ENCODE measurements around the gene CEACAM19. TPM values are rescaled to one million over a fixed set of nuclear protein-coding genes. Genes with fewer than 3 reads are reported as not detected.

Gene CEACAM19
- total and polyA plus RNA-seq, 2 of the 13 experiments (the other 11 are each of a cell fraction or from before 2014, with no cell fraction given), result 1.3 to 4.0 TPM

DNA sequence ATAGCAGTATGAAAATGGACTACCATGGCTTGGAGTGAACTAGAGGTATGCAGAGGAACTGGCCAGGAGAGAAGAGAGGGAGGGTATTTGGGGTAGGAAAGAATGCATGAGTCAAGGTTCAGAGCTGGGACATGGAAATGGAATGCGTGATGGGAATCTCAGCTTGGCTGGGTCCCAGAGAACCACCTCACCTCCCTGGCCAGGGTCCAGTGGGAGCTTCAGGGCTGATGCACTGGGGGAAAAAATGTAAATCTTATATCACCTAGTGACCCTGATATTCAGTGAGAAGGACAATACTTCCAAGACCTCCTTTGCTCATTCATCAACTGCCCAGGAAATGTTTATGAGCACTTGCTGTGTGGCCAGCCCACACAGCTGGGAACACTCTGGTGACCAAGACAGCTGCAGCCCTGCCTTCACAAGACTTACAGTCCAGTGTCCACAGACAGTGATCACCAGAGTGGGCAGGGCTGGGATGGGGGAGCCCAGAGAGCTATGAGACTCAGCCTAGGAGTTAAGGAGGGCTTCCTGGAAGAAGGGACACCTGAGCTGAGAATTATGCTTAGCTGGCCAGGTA lies 45.1 kb upstream of the CEACAM19 start (continued):
- TF ChIP-seq ZNF292 (CRISPR knock-in tag; IDR thresholded peaks at IDR 0.05; ENCODE audit: borderline replicate concordance, low read depth) (no peak), ONECUT2 (CRISPR knock-in tag; IDR thresholded peaks at IDR 0.05) (no peak), MBD4 (IDR thresholded peaks at IDR 0.05; ENCODE audit: borderline replicate concordance, low read length) (no peak), TAF15 (IDR thresholded peaks at IDR 0.05; ENCODE audit: low read depth, low read length, poor library complexity, severe bottlenecking) (no peak), DPF2 (CRISPR knock-in tag; IDR thresholded peaks at IDR 0.05; ENCODE audit: borderline replicate concordance, low read depth) (no peak), HNF4G (IDR thresholded peaks at IDR 0.05; ENCODE audit: borderline replicate concordance, low read depth, low read length) (peak; percentile 24; the same call in 1 of the 2 replicates), HNF4G (CRISPR knock-in tag; IDR thresholded peaks at IDR 0.05; ENCODE audit: borderline replicate concordance, low read depth) (no peak), ZNF768 (CRISPR knock-in tag; IDR thresholded peaks at IDR 0.05) (peak; percentile 46; the same call in 1 of the 2 replicates), CEBPB (IDR thresholded peaks at IDR 0.05; ENCODE audit: borderline replicate concordance, low read depth, low read length) (no peak), ZBTB7B (CRISPR knock-in tag; IDR thresholded peaks at IDR 0.05) (0 out of 2 replicates have a peak, but pooled peaks have one; percentile 18), ATF3 (CRISPR knock-in tag; IDR thresholded peaks at IDR 0.05) (peak; percentile 66; the same call in 1 of the 2 replicates), NR1H2 (CRISPR knock-in tag; IDR thresholded peaks at IDR 0.05; ENCODE audit: borderline replicate concordance, low read depth) (no peak), PHF5A (CRISPR knock-in tag; IDR thresholded peaks at IDR 0.05; ENCODE audit: low read depth, unreplicated experiment) (no peak), ZNF674 (CRISPR knock-in tag; IDR thresholded peaks at IDR 0.05; ENCODE audit: low read depth) (no peak), FLYWCH1 (CRISPR knock-in tag; IDR thresholded peaks at IDR 0.05) (no peak), ZFP36L1 (CRISPR knock-in tag; IDR thresholded peaks at IDR 0.05) (no peak), MAF1 (CRISPR knock-in tag; IDR thresholded peaks at IDR 0.05; ENCODE audit: borderline replicate concordance) (no peak), KLF16 (CRISPR knock-in tag; IDR thresholded peaks at IDR 0.05) (no peak), ZNF101 (CRISPR knock-in tag; IDR thresholded peaks at IDR 0.05; ENCODE audit: borderline replicate concordance, low read depth) (no peak), ZNF432 (CRISPR knock-in tag; IDR thresholded peaks at IDR 0.05; ENCODE audit: borderline replicate concordance) (no peak)
- TF ChIP-seq, protein P1, sequence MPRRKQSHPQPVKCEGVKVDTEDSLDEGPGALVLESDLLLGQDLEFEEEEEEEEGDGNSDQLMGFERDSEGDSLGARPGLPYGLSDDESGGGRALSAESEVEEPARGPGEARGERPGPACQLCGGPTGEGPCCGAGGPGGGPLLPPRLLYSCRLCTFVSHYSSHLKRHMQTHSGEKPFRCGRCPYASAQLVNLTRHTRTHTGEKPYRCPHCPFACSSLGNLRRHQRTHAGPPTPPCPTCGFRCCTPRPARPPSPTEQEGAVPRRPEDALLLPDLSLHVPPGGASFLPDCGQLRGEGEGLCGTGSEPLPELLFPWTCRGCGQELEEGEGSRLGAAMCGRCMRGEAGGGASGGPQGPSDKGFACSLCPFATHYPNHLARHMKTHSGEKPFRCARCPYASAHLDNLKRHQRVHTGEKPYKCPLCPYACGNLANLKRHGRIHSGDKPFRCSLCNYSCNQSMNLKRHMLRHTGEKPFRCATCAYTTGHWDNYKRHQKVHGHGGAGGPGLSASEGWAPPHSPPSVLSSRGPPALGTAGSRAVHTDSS (CRISPR knock-in tag; conservative IDR thresholded peaks at IDR 0.05), result no peak
- TF ChIP-seq, protein P2, sequence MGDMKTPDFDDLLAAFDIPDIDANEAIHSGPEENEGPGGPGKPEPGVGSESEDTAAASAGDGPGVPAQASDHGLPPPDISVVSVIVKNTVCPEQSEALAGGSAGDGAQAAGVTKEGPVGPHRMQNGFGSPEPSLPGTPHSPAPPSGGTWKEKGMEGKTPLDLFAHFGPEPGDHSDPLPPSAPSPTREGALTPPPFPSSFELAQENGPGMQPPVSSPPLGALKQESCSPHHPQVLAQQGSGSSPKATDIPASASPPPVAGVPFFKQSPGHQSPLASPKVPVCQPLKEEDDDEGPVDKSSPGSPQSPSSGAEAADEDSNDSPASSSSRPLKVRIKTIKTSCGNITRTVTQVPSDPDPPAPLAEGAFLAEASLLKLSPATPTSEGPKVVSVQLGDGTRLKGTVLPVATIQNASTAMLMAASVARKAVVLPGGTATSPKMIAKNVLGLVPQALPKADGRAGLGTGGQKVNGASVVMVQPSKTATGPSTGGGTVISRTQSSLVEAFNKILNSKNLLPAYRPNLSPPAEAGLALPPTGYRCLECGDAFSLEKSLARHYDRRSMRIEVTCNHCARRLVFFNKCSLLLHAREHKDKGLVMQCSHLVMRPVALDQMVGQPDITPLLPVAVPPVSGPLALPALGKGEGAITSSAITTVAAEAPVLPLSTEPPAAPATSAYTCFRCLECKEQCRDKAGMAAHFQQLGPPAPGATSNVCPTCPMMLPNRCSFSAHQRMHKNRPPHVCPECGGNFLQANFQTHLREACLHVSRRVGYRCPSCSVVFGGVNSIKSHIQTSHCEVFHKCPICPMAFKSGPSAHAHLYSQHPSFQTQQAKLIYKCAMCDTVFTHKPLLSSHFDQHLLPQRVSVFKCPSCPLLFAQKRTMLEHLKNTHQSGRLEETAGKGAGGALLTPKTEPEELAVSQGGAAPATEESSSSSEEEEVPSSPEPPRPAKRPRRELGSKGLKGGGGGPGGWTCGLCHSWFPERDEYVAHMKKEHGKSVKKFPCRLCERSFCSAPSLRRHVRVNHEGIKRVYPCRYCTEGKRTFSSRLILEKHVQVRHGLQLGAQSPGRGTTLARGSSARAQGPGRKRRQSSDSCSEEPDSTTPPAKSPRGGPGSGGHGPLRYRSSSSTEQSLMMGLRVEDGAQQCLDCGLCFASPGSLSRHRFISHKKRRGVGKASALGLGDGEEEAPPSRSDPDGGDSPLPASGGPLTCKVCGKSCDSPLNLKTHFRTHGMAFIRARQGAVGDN (CRISPR knock-in tag; IDR thresholded peaks at IDR 0.05), result peak; percentile 18
- TF ChIP-seq, protein P3, sequence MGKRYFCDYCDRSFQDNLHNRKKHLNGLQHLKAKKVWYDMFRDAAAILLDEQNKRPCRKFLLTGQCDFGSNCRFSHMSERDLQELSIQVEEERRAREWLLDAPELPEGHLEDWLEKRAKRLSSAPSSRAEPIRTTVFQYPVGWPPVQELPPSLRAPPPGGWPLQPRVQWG (CRISPR knock-in tag; IDR thresholded peaks at IDR 0.05; ENCODE audit: borderline replicate concordance, low read depth), result no peak
- TF ChIP-seq, protein P4, sequence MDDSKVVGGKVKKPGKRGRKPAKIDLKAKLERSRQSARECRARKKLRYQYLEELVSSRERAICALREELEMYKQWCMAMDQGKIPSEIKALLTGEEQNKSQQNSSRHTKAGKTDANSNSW (CRISPR knock-in tag; IDR thresholded peaks at IDR 0.05; ENCODE audit: borderline replicate concordance), result no peak
